K562 (cell line): ENCODE data around the gene CROCC2. TPM values are rescaled to one million over a fixed set of nuclear protein-coding genes. Genes with fewer than 3 reads are reported as not detected.

Experiments
- ATAC-seq: fragments of 200-7000 bp; cut with Tn5 transposase; 3 replicates; pipeline ENCODE4 v1.9.1; 2020; ENCODE audit warnings: moderate library complexity
- BruUV-seq: library from RNA; stranded (reverse); fragments of 400-500 nt; replicated peaks from 2 replicates; lab custom pipeline; 2021; lab: Mats Ljungman, UMichigan
- CTCF ChIA-PET: fragments of 300-600 bp; formaldehyde crosslinking; extraction: SDS; loops from one replicate; lab custom pipeline; 2021; ENCODE audit warnings: low intra/inter-chr PET ratio; lab: Yijun Ruan, JAX
- POLR2A ChIA-PET: fragments of 300-600, 350-650 bp; sonication (Branson Sonifier 250); formaldehyde crosslinking; extraction: SDS; loops from one replicate; lab custom pipeline; 2021; ENCODE audit warnings: antibody characterized with exemption, inconsistent platforms; lab: Yijun Ruan, JAX
- DNase-seq, 4 experiments: peaks; one replicate each; pipeline versions ENCODE4 v3.0.0 to v3.0.0-alpha.2; 2011 to 2018; ENCODE audit warnings: low spot score in 3 of 4, mixed read lengths in 3 of 4; ENCODE audit errors: extremely low read depth in 1 of 4
- FAIRE-seq: peaks from 2 replicates; lab custom pipeline; 2011; peaks lifted over from hg19 to GRCh38; lab: Jason Lieb, UNC
- H2AFZ ChIP-seq: 2 replicates; pipeline ENCODE4 v1.6.0; 2011; ENCODE audit warnings: low read depth, low read length, control low read depth, inconsistent platforms
- H3K27ac ChIP-seq: fragments of 200-600 bp; 3 replicates; pipeline ENCODE4 v1.8.0; 2011; ENCODE audit warnings: low read depth, mild to moderate bottlenecking, control low read depth, inconsistent platforms, low read length, moderate library complexity, mixed read lengths; ENCODE audit errors: extremely low read depth
- H3K27me3 ChIP-seq, 2 experiments: fragments of 300-600 bp in 1 of 2; 2 replicates in 1 of 2; 3 replicates in 1 of 2; pipeline versions ENCODE4 v1.6.0 to v1.8.0; 2011; ENCODE audit warnings: inconsistent platforms in 2 of 2, low read length in 2 of 2, mild to moderate bottlenecking in 1 of 2, mixed read lengths in 1 of 2, moderate library complexity in 1 of 2; ENCODE audit not compliant: control insufficient read depth in 2 of 2, insufficient read depth in 2 of 2
- H3K36me3 ChIP-seq: fragments of 300-600 bp; 3 replicates; pipeline ENCODE4 v1.8.0; 2011; ENCODE audit warnings: mild to moderate bottlenecking, low read length, inconsistent platforms; ENCODE audit not compliant: control insufficient read depth, insufficient read depth
- H3K4me1 ChIP-seq, 2 experiments: fragments of 200-600 bp in 1 of 2; replicated peaks in 1 of 2; 2 replicates in 1 of 2; 3 replicates in 1 of 2; pipeline versions ENCODE4 v1.5.1 to v1.8.0; 2011; ENCODE audit warnings: inconsistent platforms in 2 of 2, low read length in 2 of 2, mild to moderate bottlenecking in 1 of 2, mixed read lengths in 1 of 2, moderate library complexity in 1 of 2; ENCODE audit not compliant: control insufficient read depth in 2 of 2, insufficient read depth in 2 of 2
- H3K4me2 ChIP-seq: 2 replicates; pipeline ENCODE4 v1.6.1; 2011; ENCODE audit warnings: low read length, control low read depth, inconsistent platforms, mixed read lengths; ENCODE audit not compliant: insufficient read depth
- H3K4me3 ChIP-seq: fragments of 200-600 bp; sonication (generic), shearing (Covaris generic); 2 replicates; pipeline ENCODE4 v1.5.1; 2016; ENCODE audit warnings: control low read depth, inconsistent platforms
- H3K79me2 ChIP-seq: fragments of 200-600 bp; 3 replicates; pipeline ENCODE4 v1.8.0; 2011; ENCODE audit warnings: low read length, inconsistent platforms; ENCODE audit not compliant: control insufficient read depth, insufficient read depth
- H3K9ac ChIP-seq, 2 experiments: 2 replicates each; pipeline versions ENCODE4 v1.6.0 to v1.6.1; 2011; ENCODE audit warnings: low read depth in 2 of 2, low read length in 2 of 2, control low read depth in 1 of 2, inconsistent platforms in 1 of 2, mild to moderate bottlenecking in 1 of 2, mixed read lengths in 1 of 2; ENCODE audit not compliant: insufficient read depth in 1 of 2
- H3K9me1 ChIP-seq: one replicate; pipeline ENCODE4 v1.6.0; 2011; ENCODE audit warnings: inconsistent platforms, mild to moderate bottlenecking, low read length, moderate library complexity; ENCODE audit not compliant: control insufficient read depth, insufficient read depth
- H3K9me3 ChIP-seq: replicated peaks from 2 replicates; pipeline ENCODE4 v1.5.1; 2011; ENCODE audit warnings: low read depth, low read length, inconsistent platforms; ENCODE audit not compliant: control insufficient read depth, insufficient read depth
- H4K20me1 ChIP-seq: replicated peaks from 2 replicates; pipeline ENCODE4 v1.6.1; 2011; ENCODE audit warnings: low read length, inconsistent platforms, mixed read lengths; ENCODE audit not compliant: control insufficient read depth, insufficient read depth
- BCL6 ChIP-seq: fragments of 250-450 bp; sonication (Bioruptor Pico); IDR thresholded peaks from 2 replicates; pipeline ENCODE4 v1.4.0; 2020
- EZH2 ChIP-seq: IDR thresholded peaks from 2 replicates; pipeline ENCODE4 v1.6.1; 2012; ENCODE audit warnings: low read depth, mild to moderate bottlenecking, inconsistent platforms, low read length, borderline replicate concordance
- GTF2E2 ChIP-seq: fragments of 200-800 bp; sonication (Bioruptor generic); IDR thresholded peaks from 2 replicates; pipeline ENCODE4 v1.6.1; 2016; ENCODE audit warnings: missing genetic modification characterization, missing compliant biosample characterization
- HINFP ChIP-seq: fragments of 450-650 bp; conservative IDR thresholded peaks from 2 replicates; pipeline ENCODE4 v1.6.1; 2016; ENCODE audit warnings: missing genetic modification characterization, low read depth, mild to moderate bottlenecking, control low read depth, missing compliant biosample characterization
- NR2C2 ChIP-seq, 2 experiments: fragments of 200-800 bp in 1 of 2; sonication (Bioruptor generic) in 1 of 2; sonication (generic) in 1 of 2; formaldehyde crosslinking in 1 of 2; IDR thresholded peaks; 2 replicates each; pipeline versions ENCODE4 v1.6.1 to v1.8.0; 2016 to 2022; ENCODE audit warnings: mild to moderate bottlenecking in 1 of 2, missing compliant biosample characterization in 1 of 2, missing genetic modification characterization in 1 of 2, missing genetic modification reagents in 1 of 2
- RFX1 ChIP-seq: fragments of 450-650 bp; IDR thresholded peaks from 2 replicates; pipeline ENCODE4 v1.6.1; 2016; ENCODE audit warnings: mild to moderate bottlenecking, moderate library complexity
- TEAD1 ChIP-seq, 2 experiments: fragments of 450-650 bp in 1 of 2; sonication (generic) in 1 of 2; formaldehyde crosslinking; IDR thresholded peaks; 2 replicates each; pipeline versions ENCODE4 v1.4.0 to v1.8.0; 2020 to 2022; ENCODE audit warnings: mild to moderate bottlenecking in 2 of 2, missing genetic modification reagents in 1 of 2
- YY1 ChIP-seq, 3 experiments: IDR thresholded peaks; 2 replicates each; pipeline ENCODE4 v1.6.1; 2011; ENCODE audit warnings: low read length in 2 of 3, mild to moderate bottlenecking in 2 of 3, moderate library complexity in 2 of 3, borderline replicate concordance in 1 of 3, control low read depth in 1 of 3, low read depth in 1 of 3; ENCODE audit not compliant: insufficient read depth in 3 of 3, insufficient replicate concordance in 2 of 3, control insufficient read depth in 1 of 3, insufficient read length in 1 of 3; ENCODE audit errors: extremely low read depth in 1 of 3
- ZNF311 ChIP-seq: fragments of 250-450 bp; sonication (Bioruptor Pico); IDR thresholded peaks from 2 replicates; pipeline ENCODE4 v1.4.0; 2020; ENCODE audit warnings: mild to moderate bottlenecking, moderate library complexity
- ZNF347 ChIP-seq: fragments of 450-650 bp; formaldehyde crosslinking; IDR thresholded peaks from 2 replicates; pipeline ENCODE4 v1.4.0; 2020; ENCODE audit warnings: low read depth, mild to moderate bottlenecking, moderate library complexity
- ZNF512 ChIP-seq: IDR thresholded peaks from 2 replicates; pipeline ENCODE4 v1.6.1; 2016; ENCODE audit warnings: missing genetic modification characterization, missing compliant biosample characterization
- WGBS: fragments of 100-300 bp; shearing (Covaris generic); methylation state at CpG from one replicate; pipeline ENCODE4 v1.1.6; 2016; ENCODE audit warnings: low coverage, mixed read lengths; ENCODE audit not compliant: insufficient coverage; ENCODE audit errors: missing lambda C conversion rate; 5-methylcytosine and 5-hydroxymethylcytosine counted together
- in situ Hi-C: fragments of 300-500 bp; cut with MboI; formaldehyde crosslinking; loops from 4 replicates; pipeline ENCODE4 v1.15.0; 2018; ENCODE audit warnings: inconsistent platforms, mixed read lengths
- intact Hi-C: fragments of 100-400 bp; cut with micrococcal nuclease; formaldehyde crosslinking; loops from 2 replicates; pipeline ENCODE4 v1.14.2; 2022
- polyA plus RNA-seq, 8 experiments: library from polyadenylated mRNA; depleted of rRNA in 4 of 8; stranded (reverse) in 5 of 8; unstranded in 3 of 8; fragments of >200 nt; fragmentation: Nextera tagmentation in 2 of 8; fragmentation: Illumina TruSeq in 1 of 8; extraction: Ambion mirVana in 2 of 8; extraction: Trizol in 1 of 8; gene quantifications; 2 replicates each; pipeline versions ENCODE4 v1.2.1 to v1.2.3, GENCODE V29; 2011 to 2014; ENCODE audit warnings: inconsistent platforms in 1 of 8, missing spikeins in 1 of 8
- total RNA-seq, 7 experiments: library from RNA; depleted of rRNA in 6 of 7; stranded (reverse); fragments of >200 nt in 6 of 7; fragmentation: Illumina TruSeq in 2 of 7; extraction: Trizol in 2 of 7; gene quantifications; 2 replicates each; pipeline versions ENCODE4 v1.2.1 to v1.2.3, GENCODE V29; 2011 to 2021; ENCODE audit warnings: low replicate concordance in 1 of 7

The CROCC2 gene
- total and polyA plus RNA-seq, 9 of the 15 experiments (the other 6 are each of a cell fraction or from before 2014, with no cell fraction given), result not detected

DNA sequence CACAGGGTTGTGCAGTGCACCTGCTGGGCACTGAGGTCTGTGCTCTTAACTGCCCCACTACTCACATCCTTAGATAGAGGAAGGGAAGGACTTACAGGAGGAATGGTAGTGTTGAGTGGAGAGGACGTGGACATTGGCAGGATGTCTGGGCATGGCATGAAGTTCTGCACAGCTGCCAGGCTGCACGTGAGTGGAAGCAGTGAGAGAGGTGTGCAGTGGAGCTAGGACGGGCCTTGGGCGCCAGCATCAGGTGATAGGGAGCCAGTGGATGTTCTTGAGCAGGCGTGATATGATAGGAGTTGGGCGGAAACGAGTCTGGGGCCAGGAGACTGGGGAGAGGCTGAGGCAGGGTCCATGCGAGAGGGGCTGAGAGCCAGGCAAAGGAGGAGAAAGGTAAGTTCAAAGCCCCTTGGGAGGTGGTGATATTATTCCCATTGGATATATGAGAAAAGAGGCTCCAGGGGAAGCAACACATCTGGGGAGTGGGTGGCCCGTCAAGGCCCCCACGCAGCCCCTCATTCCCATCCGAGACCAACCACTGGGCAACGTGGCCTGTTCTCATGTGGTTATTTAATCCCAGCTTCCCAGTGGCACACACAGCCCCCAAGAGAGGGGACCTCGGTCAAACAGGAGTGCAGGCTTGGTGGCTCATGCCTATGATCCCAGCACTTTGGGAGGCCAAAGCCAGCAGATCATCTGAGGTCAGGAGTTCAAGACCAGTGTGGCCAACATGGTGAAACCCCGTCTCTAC is 46.5 kb downstream of the CROCC2 start (continued):
- TF ChIP-seq HINFP (no peak), ZNF512 (no peak), EZH2 (no peak)

- ChIA-PET CTCF (no interaction called here), POLR2A (no interaction called here)
- no TSS peak for BruUV-seq
- Histone ChIP-seq H3K4me2 (no peak overlapping the region), H3K27ac (no peak overlapping the region), H3K79me2 (no peaks in the 10 kb centered on the region), H3K4me3 (no peak overlapping the region), H3K9me1 (no peaks in the 10 kb centered on the region), H2AFZ (no peak overlapping the region), H3K36me3 (no peaks in the 10 kb centered on the region), H3K4me1 (no peaks in the 10 kb centered on the region), H3K9me3 (no peaks in the 10 kb centered on the region), H3K9ac (no peak overlapping the region), H3K27me3 (peaks cover 0 to 29% of the 10 kb centered on the region in 2 experiments; a peak in 2 of 5 replicates), H4K20me1 (no peaks in the 10 kb centered on the region)
- 3% methylated on average over 11 of the region's 14 CpGs for WGBS
- no peak for ATAC-seq
- no peak for DNase-seq
- intact Hi-C loops, result no loop called here
- FAIRE-seq, result no peak
- in situ Hi-C loops, result no loop called here
- TF ChIP-seq BCL6 (CRISPR knock-in tag) (no peak), ZNF311 (CRISPR knock-in tag) (no peak), ZNF347 (CRISPR knock-in tag) (no peak), YY1 (IDR thresholded peaks at IDR 0.05; ENCODE audit: borderline replicate concordance in 1 of 3, control insufficient read depth in 1 of 3, extremely low read depth in 1 of 3, insufficient read depth in 3 of 3, insufficient read length in 1 of 3, insufficient replicate concordance in 2 of 3, low read depth in 1 of 3, low read length in 2 of 3) (no peak), GTF2E2 (tag) (no peak), RFX1 (no peak), NR2C2 (CRISPR knock-in tag; IDR thresholded peaks at IDR 0.05) (no peak), NR2C2 (tag; IDR thresholded peaks at IDR 0.05) (no peak), TEAD1 (CRISPR knock-in tag; IDR thresholded peaks at IDR 0.05) (no peak), HINFP (no peak)
Observed at GRCh38 chr2:240953426-240954410, 47.6 kb downstream of the CROCC2 start.
